H1 (cell line): Measurements from ENCODE around the gene LEMD1.
A peak's percentile ranks its signal among the peaks of the same experiment; 100 is the strongest.

Experiments used
- CEBPB ChIP-seq: IDR thresholded peaks from 2 replicates; pipeline ENCODE4 v1.6.1; 2012; ENCODE audit warnings: low read depth, low read length
- CTCF ChIP-seq, 3 experiments: IDR thresholded peaks; 1 replicate in 2 of 3; 2 replicates in 1 of 3; pipeline versions ENCODE4 v1.5.1 to v1.6.1; 2011; ENCODE audit warnings: low read length in 3 of 3, mild to moderate bottlenecking in 3 of 3, inconsistent platforms in 2 of 3, low read depth in 1 of 3, moderate library complexity in 1 of 3; ENCODE audit not compliant: insufficient read depth in 1 of 3; ENCODE audit errors: control extremely low read depth in 1 of 3
- EZH2 ChIP-seq: fragments of 200-600 bp; sonication (generic); IDR thresholded peaks from 2 replicates; pipeline ENCODE4 v1.7.1; 2012; ENCODE audit warnings: low read depth, mild to moderate bottlenecking, moderate library complexity, low read length, inconsistent platforms; ENCODE audit not compliant: severe bottlenecking
- JUND ChIP-seq: IDR thresholded peaks from 2 replicates; pipeline ENCODE4 v1.6.1; 2011; ENCODE audit warnings: mild to moderate bottlenecking, improper control_type of control experiment, low read length
- NRF1 ChIP-seq: IDR thresholded peaks from 2 replicates; pipeline ENCODE4 v1.6.1; 2011; ENCODE audit warnings: mild to moderate bottlenecking, low read depth, low read length, improper control_type of control experiment
- PHF8 ChIP-seq: fragments of 200-600 bp; sonication (generic); conservative IDR thresholded peaks from 2 replicates; pipeline ENCODE4 v1.7.1; 2012; ENCODE audit warnings: low read depth, mild to moderate bottlenecking, inconsistent platforms, low read length, moderate library complexity
- POLR2A ChIP-seq, 2 experiments: IDR thresholded peaks; 1 replicate in 1 of 2; 2 replicates in 1 of 2; pipeline ENCODE4 v1.6.1; 2011; ENCODE audit warnings: low read depth in 2 of 2, low read length in 2 of 2, mild to moderate bottlenecking in 2 of 2; ENCODE audit errors: control extremely low read depth in 1 of 2
- POU5F1 ChIP-seq: IDR thresholded peaks from 2 replicates; pipeline ENCODE4 v1.6.1; 2011; ENCODE audit warnings: low read depth, mild to moderate bottlenecking, low read length, moderate library complexity
- RAD21 ChIP-seq, 2 experiments: IDR thresholded peaks in 1 of 2; conservative IDR thresholded peaks in 1 of 2; 2 replicates each; pipeline ENCODE4 v1.6.1; 2011; ENCODE audit warnings: low read depth in 2 of 2, low read length in 2 of 2, improper control_type of control experiment in 1 of 2, inconsistent platforms in 1 of 2, mild to moderate bottlenecking in 1 of 2, moderate library complexity in 1 of 2

- TF ChIP-seq CTCF (IDR thresholded peaks at IDR 0.05; ENCODE audit: control extremely low read depth in 1 of 3, insufficient read depth in 1 of 3, low read depth in 1 of 3, low read length in 3 of 3) (no peak), PHF8 (no peak), EZH2 (no peak), JUND (no peak), POLR2A (IDR thresholded peaks at IDR 0.05; ENCODE audit: control extremely low read depth in 1 of 2, low read depth in 2 of 2, low read length in 2 of 2) (no peak), POU5F1 (no peak), CEBPB (peak; percentile 67; the same call in 1 of the 2 replicates), RAD21 (IDR thresholded peaks at IDR 0.05 in 1 of 2, conservative IDR thresholded peaks at IDR 0.05 in 1 of 2; ENCODE audit: low read depth in 2 of 2, low read length in 2 of 2) (no peak), NRF1 (no peak)
These were observed 74.8 kb downstream of the LEMD1 start for GRCh38 chr1:205346956-205347574.
